ENCODE measurements around the gene UNC13D. TPM values are rescaled to one million over a fixed set of nuclear protein-coding genes. Genes with fewer than 3 reads are reported as not detected.
A peak's percentile ranks its signal among the peaks of the same experiment; 100 is the strongest.

The UNC13D gene
- total and polyA plus RNA-seq, 8 donors = 4.7 to 29.0 (median 12.6) TPM

GRCh38 chr17:75876938-75877751 lies 32.9 kb upstream of the UNC13D start:
- ATAC-seq (peak; percentile 48 to 70 (median 56)), FAIRE-seq (no peak), DNase-seq (peak; percentile 86 to 94 (median 90))
- intact Hi-C loops (cut with DNase I) = no loop called here
- H3K9me3 ChIP-seq = no peaks in the 10 kb centered on the region
- H3K4me1 ChIP-seq = peaks cover 6 to 29% (median 27%) of the 10 kb centered on the region in 3 donors
- WGBS, 2 donors = 16 to 17% methylated on average over 41 of the region's 41 CpGs
- no peaks in the 10 kb centered on the region for H3K27me3 ChIP-seq
- peak overlapping the region; percentile 34 to 75 (median 54) for H3K4me3 ChIP-seq
- peak overlapping the region; percentile 75 to 98 (median 86) for H3K27ac ChIP-seq
- no peaks in the 10 kb centered on the region for H3K36me3 ChIP-seq
- no peak for TF ChIP-seq CTCF (IDR thresholded peaks at IDR 0.05)

- no peaks in the 10 kb centered on the region for H3K9me3 ChIP-seq
- H3K4me3 ChIP-seq = peak overlapping the region in 3 of 4 donors; percentile 51 to 75 (median 56)
- H3K4me1 ChIP-seq = peaks cover 6 to 29% (median 27%) of the 10 kb centered on the region in 3 donors
- TF ChIP-seq CTCF (IDR thresholded peaks at IDR 0.05) = no peak
- no peaks in the 10 kb centered on the region for H3K36me3 ChIP-seq
- H3K27me3 ChIP-seq = no peaks in the 10 kb centered on the region
- DNase-seq = peak; percentile 72 to 92 (median 88)
- H3K27ac ChIP-seq = peak overlapping the region; percentile 75 to 98 (median 86)
- peak; percentile 6 to 74 (median 46) for ATAC-seq
- no peak for FAIRE-seq
- 40 to 41% methylated on average over 26 of the region's 26 CpGs for WGBS, 2 donors
- intact Hi-C loops (cut with DNase I) = no loop called here
These were observed 32.2 kb upstream of the UNC13D start for GRCh38 chr17:75876190-75876937.

- no peak for FAIRE-seq
- 54 to 58% methylated on average over 5 of the region's 5 CpGs for WGBS, 2 donors
- ATAC-seq = peak in 1 of 4 donors; percentile 54
- no peaks in the 10 kb centered on the region for H3K36me3 ChIP-seq
- peak in 1 of 6 donors; percentile 89 for DNase-seq
- no peak for TF ChIP-seq CTCF (IDR thresholded peaks at IDR 0.05)
- peaks cover 6 to 29% (median 27%) of the 10 kb centered on the region in 3 donors for H3K4me1 ChIP-seq
- intact Hi-C loops (cut with DNase I) = no loop called here
- peak overlapping the region in 1 of 4 donors; percentile 75 for H3K4me3 ChIP-seq
- no peaks in the 10 kb centered on the region for H3K9me3 ChIP-seq
- peak overlapping the region; percentile 75 to 98 (median 86) for H3K27ac ChIP-seq
- H3K27me3 ChIP-seq = no peaks in the 10 kb centered on the region
These were observed 31.7 kb upstream of the UNC13D start for GRCh38 chr17:75875940-75876189.

GRCh38 chr17:75875182-75875939 lies 31.2 kb upstream of the UNC13D start:
- WGBS, 2 donors = 59 to 67% methylated on average over 18 of the region's 18 CpGs
- intact Hi-C loops (cut with DNase I) = no loop called here
- DNase-seq (peak in 3 of 6 donors; percentile 77 to 78 (median 78)), ATAC-seq (peak in 2 of 4 donors; percentile 0), FAIRE-seq (no peak)
- TF ChIP-seq CTCF (IDR thresholded peaks at IDR 0.05) = no peak
- Histone ChIP-seq H3K27me3 (no peaks in the 10 kb centered on the region), H3K36me3 (no peaks in the 10 kb centered on the region), H3K4me1 (peaks cover 6 to 29% (median 27%) of the 10 kb centered on the region in 3 donors), H3K27ac (peak overlapping the region; percentile 75 to 98 (median 86)), H3K4me3 (peak overlapping the region in 1 of 4 donors; percentile 75), H3K9me3 (no peaks in the 10 kb centered on the region)

Measured in pancreas (tissue), 10 donors.